Adrenal gland (tissue), 5 donors: Measurements from ENCODE around the gene CAMTA1.

Experiments used
- CTCF ChIP-seq, 6 experiments: fragments of 450-650 bp in 4 of 6; fragments of 200-600 bp in 2 of 6; sonication (generic) in 1 of 6; IDR thresholded peaks; 1 replicate in 5 of 6; 2 replicates in 1 of 6; pipeline versions ENCODE4 v1.5.1 to v1.8.0; 2016 to 2021; ENCODE audit warnings: antibody characterized with exemption in 6 of 6, mild to moderate bottlenecking in 2 of 6, moderate library complexity in 1 of 6
- POLR2A ChIP-seq, 2 donors: fragments of 450-650 bp; IDR thresholded peaks; one replicate each; pipeline ENCODE4 v1.6.1; 2017; ENCODE audit warnings: antibody characterized with exemption in 2 of 2, mild to moderate bottlenecking in 2 of 2, moderate library complexity in 1 of 2
- donor health status: DM: no; HTN: no; CAD: no.

- no peak for TF ChIP-seq CTCF (IDR thresholded peaks at IDR 0.05)
- no peak for TF ChIP-seq POLR2A (IDR thresholded peaks at IDR 0.05)
Measured at GRCh38 chr1:7769673-7770412, 984.6 kb downstream of the CAMTA1 start.
